GM12878 (cell line): ENCODE measurements around the gene MTA3. TPM values are rescaled to one million over a fixed set of nuclear protein-coding genes. Genes with fewer than 3 reads are reported as not detected.

Experiments
- ATAC-seq: fragments of 200-7000 bp; cut with Tn5 transposase; 3 replicates; pipeline ENCODE4 v1.9.1; 2020; ENCODE audit warnings: mild to moderate bottlenecking, moderate library complexity
- BruUV-seq: library from RNA; stranded (reverse); fragments of 400-500 nt; replicated peaks from 2 replicates; lab custom pipeline; 2021; lab: Mats Ljungman, UMichigan
- CTCF ChIA-PET: fragments of 300-600 bp; sonication (Branson Sonifier 250); formaldehyde crosslinking; extraction: SDS; loops from one replicate; lab custom pipeline; 2021; ENCODE audit warnings: inconsistent platforms; lab: Yijun Ruan, JAX
- POLR2A ChIA-PET: fragments of 350-600 bp; formaldehyde crosslinking; extraction: SDS; loops from one replicate; lab custom pipeline; 2021; ENCODE audit warnings: inconsistent platforms; lab: Charles Lee
- RAD21 ChIA-PET: fragments of 300-600 bp; sonication (Branson Sonifier 250); formaldehyde crosslinking; loops from one replicate; lab custom pipeline; 2023; ENCODE audit warnings: antibody characterized with exemption; ENCODE audit not compliant: unreplicated experiment; lab: Charles Lee
- SMC1A ChIA-PET: fragments of 300-600 bp; sonication (Branson Sonifier 250); formaldehyde crosslinking; loops from one replicate; lab custom pipeline; 2023; ENCODE audit not compliant: unreplicated experiment, uncharacterized antibody; lab: Charles Lee
- DNase-seq: peaks from one replicate; pipeline ENCODE4 v3.0.0-alpha.2; 2011; ENCODE audit warnings: low read depth, low spot score
- FAIRE-seq: peaks from 3 replicates; lab custom pipeline; 2011; peaks lifted over from hg19 to GRCh38; lab: Jason Lieb, UNC
- H2AFZ ChIP-seq: 2 replicates; pipeline ENCODE4 v1.6.0; 2011; ENCODE audit warnings: low read depth, low read length, control low read depth; ENCODE audit not compliant: control insufficient read depth
- H3K27ac ChIP-seq: 2 replicates; pipeline ENCODE4 v1.5.1; 2011; ENCODE audit warnings: control low read depth; ENCODE audit not compliant: control insufficient read depth, insufficient read depth
- H3K27me3 ChIP-seq, 2 experiments: replicated peaks in 1 of 2; 2 replicates each; pipeline versions ENCODE4 v1.6.0 to v1.6.1; 2011; ENCODE audit warnings: low read length in 1 of 2; ENCODE audit not compliant: control insufficient read depth in 2 of 2, insufficient read depth in 2 of 2
- H3K36me3 ChIP-seq, 2 experiments: 2 replicates each; pipeline ENCODE4 v1.5.1; 2011; ENCODE audit warnings: low read length in 1 of 2; ENCODE audit not compliant: control insufficient read depth in 2 of 2, insufficient read depth in 2 of 2
- H3K4me1 ChIP-seq: 2 replicates; pipeline ENCODE4 v1.6.1; 2011; ENCODE audit warnings: mild to moderate bottlenecking, low read length, moderate library complexity, mixed read lengths; ENCODE audit not compliant: control insufficient read depth, insufficient read depth
- H3K4me2 ChIP-seq: 2 replicates; pipeline ENCODE4 v1.6.0; 2011; ENCODE audit warnings: control low read depth; ENCODE audit not compliant: control insufficient read depth, insufficient read depth
- H3K4me3 ChIP-seq: fragments of 200-600 bp; sonication (generic); 2 replicates; pipeline ENCODE4 v1.5.1; 2016
- H3K79me2 ChIP-seq: 2 replicates; pipeline ENCODE4 v1.6.0; 2011; ENCODE audit warnings: low read length; ENCODE audit not compliant: control insufficient read depth, insufficient read depth
- H3K9ac ChIP-seq: 2 replicates; pipeline ENCODE4 v1.8.0; 2011; ENCODE audit warnings: low read length, control low read depth, mixed read lengths; ENCODE audit not compliant: control insufficient read depth, insufficient read depth
- H3K9me3 ChIP-seq: replicated peaks from 3 replicates; pipeline ENCODE4 v1.5.1; 2011; ENCODE audit warnings: mild to moderate bottlenecking, low read length; ENCODE audit not compliant: control insufficient read depth, insufficient read depth
- H4K20me1 ChIP-seq: 2 replicates; pipeline ENCODE4 v1.6.0; 2011; ENCODE audit not compliant: control insufficient read depth, insufficient read depth
- CEBPZ ChIP-seq: fragments of 150-350 bp; IDR thresholded peaks from 2 replicates; pipeline ENCODE4 v1.6.1; 2016; ENCODE audit warnings: low read depth, low read length
- MEF2A ChIP-seq: IDR thresholded peaks from 2 replicates; pipeline ENCODE4 v1.6.1; 2011; ENCODE audit warnings: low read depth, mild to moderate bottlenecking, low read length, moderate library complexity; ENCODE audit not compliant: insufficient read depth
- PRDM15 ChIP-seq: fragments of 450-650 bp; formaldehyde crosslinking; IDR thresholded peaks from 2 replicates; pipeline ENCODE4 v1.4.0; 2020; ENCODE audit warnings: mild to moderate bottlenecking, moderate library complexity
- SIN3A ChIP-seq: IDR thresholded peaks from 2 replicates; pipeline ENCODE4 v1.6.1; 2012; ENCODE audit warnings: low read depth, low read length, improper control_type of control experiment
- WGBS: methylation state at CpG from one replicate; pipeline ENCODE4 v1.1.6; 2016; ENCODE audit warnings: low lambda C conversion rate; ENCODE audit not compliant: insufficient replicate concordance, insufficient coverage; ENCODE audit errors: missing lambda C conversion rate; 5-methylcytosine and 5-hydroxymethylcytosine counted together
- in situ Hi-C: fragments of 300-500 bp; cut with MboI; formaldehyde crosslinking; loops from 9 replicates; pipeline ENCODE4 v1.14.3; 2018; ENCODE audit warnings: mixed read lengths
- intact Hi-C: fragments of 100-400 bp; cut with micrococcal nuclease; formaldehyde crosslinking; loops from one replicate; pipeline ENCODE4 v1.14.2; 2022; ENCODE audit not compliant: unreplicated experiment
- polyA plus RNA-seq, 11 experiments: library from polyadenylated mRNA; depleted of rRNA in 4 of 11; unstranded in 6 of 11; stranded (reverse) in 5 of 11; fragments of >200 nt; fragmentation: Nextera tagmentation in 4 of 11; fragmentation: Illumina TruSeq in 1 of 11; extraction: Ambion mirVana in 4 of 11; extraction: Trizol in 1 of 11; gene quantifications; 1 replicate in 1 of 11; 2 replicates in 10 of 11; pipeline versions ENCODE4 v1.2.1 to v1.2.3, GENCODE V29; 2011 to 2016; ENCODE audit warnings: inconsistent platforms in 2 of 11, missing spikeins in 2 of 11, low read depth in 1 of 11
- total RNA-seq, 4 experiments: library from RNA; depleted of rRNA in 3 of 4; stranded (reverse); fragments of >200 nt in 3 of 4; fragmentation: Illumina TruSeq in 1 of 4; extraction: Trizol in 1 of 4; gene quantifications; 2 replicates each; pipeline versions ENCODE4 v1.2.1 to v1.2.3, GENCODE V29; 2013 to 2021
- TF ChIP-seq, protein P1 (sequence below): fragments of 450-650 bp; IDR thresholded peaks from 2 replicates; pipeline ENCODE4 v1.6.1; 2016; ENCODE audit warnings: mild to moderate bottlenecking

MTA3 gene
- total and polyA plus RNA-seq, 10 of the 15 experiments (the other 5 are each of a cell fraction or from before 2014, with no cell fraction given), result 17.6 to 45.5 (median 26.5) TPM

DNA sequence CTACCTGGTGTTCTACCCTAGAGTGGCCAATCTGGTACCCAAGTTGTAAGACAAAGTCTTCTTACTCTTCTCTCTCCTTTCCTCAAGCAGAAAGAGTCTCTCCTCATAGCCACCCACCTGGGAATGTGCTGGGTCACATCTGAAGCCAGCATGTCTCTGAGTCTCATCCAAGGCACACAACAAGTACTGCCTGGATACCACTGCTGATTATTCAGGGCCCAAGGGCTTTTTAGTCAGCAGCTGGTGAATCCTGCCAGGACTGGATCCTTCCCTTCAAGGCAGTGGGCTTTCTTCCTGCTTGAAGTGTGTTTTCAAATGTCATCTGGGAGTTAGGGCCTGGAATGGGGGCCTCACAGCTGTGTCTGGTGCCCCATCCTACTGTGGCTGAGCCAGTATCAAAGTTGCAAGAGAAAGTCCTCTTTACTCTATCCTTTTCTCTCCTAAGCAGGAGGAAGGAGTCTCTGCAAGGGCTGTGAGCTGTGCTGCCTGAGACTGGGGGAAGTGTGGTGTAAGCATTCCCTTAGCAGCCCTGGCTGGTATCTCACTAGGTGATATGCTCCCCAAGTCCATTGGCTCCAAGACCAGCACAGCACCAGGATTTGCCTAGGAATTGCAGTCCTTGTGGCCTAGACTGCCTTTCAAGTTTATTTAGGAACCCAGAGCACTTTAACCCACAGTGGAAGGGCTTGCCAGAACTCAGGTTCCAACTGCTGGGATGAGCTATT lies 168.3 kb downstream of the MTA3 start (continued):
- TF ChIP-seq PRDM15 (CRISPR knock-in tag) (no peak), MEF2A (no peak), SIN3A (no peak)

DNA sequence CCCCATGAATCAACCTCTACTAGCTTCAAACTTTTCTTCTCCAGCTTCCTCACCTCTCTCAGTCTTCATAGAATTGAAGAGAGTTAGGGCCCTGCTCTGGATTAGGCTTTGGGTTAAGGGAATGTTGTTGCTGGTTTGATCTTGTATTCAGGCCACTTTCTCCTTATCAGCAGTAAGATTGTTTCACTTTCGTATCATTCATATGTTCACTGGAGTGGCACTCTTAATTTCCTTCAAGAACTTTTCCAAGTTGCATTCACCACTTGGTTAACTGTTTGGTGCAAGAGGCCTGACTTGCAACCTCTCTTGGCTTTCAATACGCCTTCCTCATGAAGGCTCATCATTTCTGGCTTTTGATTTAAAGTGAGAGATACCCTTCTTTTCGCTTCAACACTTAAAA lies 172.7 kb downstream of the MTA3 start:
- Histone ChIP-seq H3K79me2 (no peaks in the 10 kb centered on the region), H3K27ac (no peak overlapping the region), H3K9me3 (no peaks in the 10 kb centered on the region; the same call in 1 of the 3 replicates), H3K4me2 (no peak overlapping the region), H4K20me1 (no peaks in the 10 kb centered on the region), H3K9ac (no peak overlapping the region), H3K27me3 (no peaks in the 10 kb centered on the region), H3K4me1 (no peaks in the 10 kb centered on the region), H3K36me3 (peaks cover 3 to 8% of the 10 kb centered on the region in 2 experiments; a peak in 3 of 4 replicates), H3K4me3 (no peak overlapping the region), H2AFZ (no peak overlapping the region)
- ATAC-seq (no peak), FAIRE-seq (no peak), DNase-seq (no peak)
- CTCF ChIA-PET, result interaction anchor here (1.6 kb wide), 1 partner anchor 10 kb away, joined by 4 read pairs; no protein-coding TSS in a partner anchor
- in situ Hi-C loops, result no loop called here
- WGBS, result 63% methylated on average over 3 of the region's 3 CpGs
- BruUV-seq, result no TSS peak
- intact Hi-C loops, result no loop called here
- SMC1A ChIA-PET, result interaction anchor here (0.7 to 2.2 kb wide), 4 partner anchors 12 to 27 kb away, joined by 3 to 14 read pairs (median 3); no protein-coding TSS in a partner anchor
- TF ChIP-seq, protein P1, sequence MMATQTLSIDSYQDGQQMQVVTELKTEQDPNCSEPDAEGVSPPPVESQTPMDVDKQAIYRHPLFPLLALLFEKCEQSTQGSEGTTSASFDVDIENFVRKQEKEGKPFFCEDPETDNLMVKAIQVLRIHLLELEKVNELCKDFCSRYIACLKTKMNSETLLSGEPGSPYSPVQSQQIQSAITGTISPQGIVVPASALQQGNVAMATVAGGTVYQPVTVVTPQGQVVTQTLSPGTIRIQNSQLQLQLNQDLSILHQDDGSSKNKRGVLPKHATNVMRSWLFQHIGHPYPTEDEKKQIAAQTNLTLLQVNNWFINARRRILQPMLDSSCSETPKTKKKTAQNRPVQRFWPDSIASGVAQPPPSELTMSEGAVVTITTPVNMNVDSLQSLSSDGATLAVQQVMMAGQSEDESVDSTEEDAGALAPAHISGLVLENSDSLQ, result 0 out of 2 replicates have a peak, but pooled peaks have one; percentile 9
- TF ChIP-seq CEBPZ, result no peak
- POLR2A ChIA-PET, result no interaction called here
- RAD21 ChIA-PET, result interaction anchor here (1.1 kb wide), 2 partner anchors 12 to 77 kb away, joined by 3 to 4 read pairs; no protein-coding TSS in a partner anchor
